Measurements from ENCODE around the gene KCNIP4.

Gene KCNIP4

DNA sequence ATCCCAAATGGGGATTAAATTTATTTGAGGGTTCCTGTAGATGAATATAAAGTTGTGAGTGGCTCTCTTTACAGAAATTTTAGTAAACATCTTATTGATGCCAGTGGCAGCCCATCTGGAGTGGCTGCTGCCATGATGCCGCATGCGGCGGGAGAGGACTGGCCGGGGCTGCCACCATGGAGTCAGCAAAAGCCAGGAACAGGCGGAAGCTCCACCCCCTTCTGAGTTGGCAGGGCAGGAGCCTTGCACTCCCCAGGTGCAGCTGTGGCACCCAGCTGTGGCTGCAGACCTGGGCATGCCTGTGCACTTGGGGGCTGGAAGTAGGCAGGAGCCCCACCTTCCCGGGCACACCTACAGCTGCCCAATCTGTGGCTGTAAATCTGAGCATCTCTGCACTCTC, 92.3 kb downstream of the KCNIP4 start:
- H3K4me3 ChIP-seq (ENCODE audit: low read depth, low read length): no peak overlapping the region
- no peaks in the 10 kb centered on the region for H3K4me1 ChIP-seq (ENCODE audit: control insufficient read depth, insufficient read depth, low read length)
- H3K36me3 ChIP-seq (ENCODE audit: control insufficient read depth, insufficient read depth, low read length): no peaks in the 10 kb centered on the region
- H3K27me3 ChIP-seq (ENCODE audit: control insufficient read depth, insufficient read depth, low read length): no peaks in the 10 kb centered on the region
- no peak overlapping the region for H3K9ac ChIP-seq (ENCODE audit: low read length)
- H3K9me3 ChIP-seq (ENCODE audit: control insufficient read depth, insufficient read depth, low read depth, low read length): peaks cover 16% of the 10 kb centered on the region
- H3K27ac ChIP-seq (ENCODE audit: low read depth, low read length): no peak overlapping the region

DNA sequence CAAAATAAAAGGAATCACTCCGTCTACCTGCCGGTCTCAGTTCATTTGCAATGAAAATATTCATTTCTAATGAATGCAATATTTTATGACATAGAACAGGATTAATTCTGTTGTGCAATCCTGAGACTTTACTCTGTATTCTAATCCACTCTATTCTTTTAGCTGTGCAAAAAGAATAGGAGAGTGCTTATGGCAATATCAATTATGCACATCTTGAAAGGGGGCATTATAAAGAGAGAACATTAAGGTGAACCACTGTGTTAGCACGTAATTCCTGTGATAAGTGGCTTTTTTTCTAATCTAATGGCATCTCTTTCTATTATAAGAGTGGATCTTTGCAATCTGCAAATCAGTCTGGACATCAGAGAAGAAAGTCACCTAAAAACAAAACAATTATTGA, 99.5 kb downstream of the KCNIP4 start:
- H3K27me3 ChIP-seq (ENCODE audit: control insufficient read depth, insufficient read depth, low read length): no peaks in the 10 kb centered on the region
- H3K9ac ChIP-seq (ENCODE audit: low read length): no peak overlapping the region
- H3K27ac ChIP-seq (ENCODE audit: low read depth, low read length): no peak overlapping the region

GRCh38 chr4:21848021-21848420, 100.6 kb downstream of the KCNIP4 start:
- Histone ChIP-seq H3K27ac (ENCODE audit: low read depth, low read length) (no peak overlapping the region), H3K4me3 (ENCODE audit: low read depth, low read length) (no peak overlapping the region), H3K9me3 (ENCODE audit: control insufficient read depth, insufficient read depth, low read depth, low read length) (no peaks in the 10 kb centered on the region), H3K4me1 (ENCODE audit: control insufficient read depth, insufficient read depth, low read length) (peaks cover 8% of the 10 kb centered on the region; the same call in 1 of the 2 replicates), H3K27me3 (ENCODE audit: control insufficient read depth, insufficient read depth, low read length) (no peaks in the 10 kb centered on the region), H3K36me3 (ENCODE audit: control insufficient read depth, insufficient read depth, low read length) (no peaks in the 10 kb centered on the region), H3K9ac (ENCODE audit: low read length) (no peak overlapping the region)

More for the DNA sequence above, 99.5 kb downstream of the KCNIP4 start:
- H3K9me3 ChIP-seq (ENCODE audit: control insufficient read depth, insufficient read depth, low read depth, low read length): no peaks in the 10 kb centered on the region
- no peaks in the 10 kb centered on the region for H3K36me3 ChIP-seq (ENCODE audit: control insufficient read depth, insufficient read depth, low read length)
- H3K4me3 ChIP-seq (ENCODE audit: low read depth, low read length): no peak overlapping the region
- peaks cover 8% of the 10 kb centered on the region; the same call in 1 of the 2 replicates for H3K4me1 ChIP-seq (ENCODE audit: control insufficient read depth, insufficient read depth, low read length)

- H3K4me3 ChIP-seq (ENCODE audit: low read depth, low read length): no peak overlapping the region
- H3K36me3 ChIP-seq (ENCODE audit: control insufficient read depth, insufficient read depth, low read length): no peaks in the 10 kb centered on the region
- no peak overlapping the region for H3K9ac ChIP-seq (ENCODE audit: low read length)
- H3K27ac ChIP-seq (ENCODE audit: low read depth, low read length): no peak overlapping the region
- no peaks in the 10 kb centered on the region for H3K9me3 ChIP-seq (ENCODE audit: control insufficient read depth, insufficient read depth, low read depth, low read length)
- H3K4me1 ChIP-seq (ENCODE audit: control insufficient read depth, insufficient read depth, low read length): peaks cover 8% of the 10 kb centered on the region; the same call in 1 of the 2 replicates
- H3K27me3 ChIP-seq (ENCODE audit: control insufficient read depth, insufficient read depth, low read length): no peaks in the 10 kb centered on the region
Measured at GRCh38 chr4:21845663-21846062, 102.9 kb downstream of the KCNIP4 start.

DNA sequence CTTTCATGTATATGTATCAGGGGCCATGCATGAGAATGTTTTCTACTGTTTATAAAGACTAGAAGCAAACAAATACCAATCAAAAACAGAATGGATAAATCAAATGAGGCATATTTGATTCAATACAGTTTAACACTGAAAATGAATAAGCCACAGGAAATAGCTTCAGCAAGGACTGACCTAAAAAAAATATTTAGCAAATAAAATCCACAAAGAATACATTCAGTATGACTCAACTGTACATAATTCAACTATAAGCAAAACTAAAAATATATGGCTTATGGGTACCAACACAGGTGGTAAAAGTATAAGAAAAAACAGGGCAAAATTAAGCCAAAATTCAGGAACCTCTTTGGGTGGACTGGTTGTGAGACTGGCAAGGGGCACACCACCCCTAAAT, 112.9 kb downstream of the KCNIP4 start:
- H3K27ac ChIP-seq (ENCODE audit: low read depth, low read length): no peak overlapping the region
- H3K9me3 ChIP-seq (ENCODE audit: control insufficient read depth, insufficient read depth, low read depth, low read length): no peaks in the 10 kb centered on the region
- no peak overlapping the region for H3K9ac ChIP-seq (ENCODE audit: low read length)
- H3K36me3 ChIP-seq (ENCODE audit: control insufficient read depth, insufficient read depth, low read length): no peaks in the 10 kb centered on the region
- H3K4me1 ChIP-seq (ENCODE audit: control insufficient read depth, insufficient read depth, low read length): no peaks in the 10 kb centered on the region
- H3K4me3 ChIP-seq (ENCODE audit: low read depth, low read length): no peak overlapping the region
- no peaks in the 10 kb centered on the region for H3K27me3 ChIP-seq (ENCODE audit: control insufficient read depth, insufficient read depth, low read length)

GRCh38 chr4:21830272-21830671, 118.3 kb downstream of the KCNIP4 start:
- no peaks in the 10 kb centered on the region for H3K36me3 ChIP-seq (ENCODE audit: control insufficient read depth, insufficient read depth, low read length)
- no peak overlapping the region for H3K27ac ChIP-seq (ENCODE audit: low read depth, low read length)
- H3K4me3 ChIP-seq (ENCODE audit: low read depth, low read length): no peak overlapping the region
- no peaks in the 10 kb centered on the region for H3K9me3 ChIP-seq (ENCODE audit: control insufficient read depth, insufficient read depth, low read depth, low read length)
- no peak overlapping the region for H3K9ac ChIP-seq (ENCODE audit: low read length)
- no peaks in the 10 kb centered on the region for H3K27me3 ChIP-seq (ENCODE audit: control insufficient read depth, insufficient read depth, low read length)
- H3K4me1 ChIP-seq (ENCODE audit: control insufficient read depth, insufficient read depth, low read length): no peaks in the 10 kb centered on the region

DNA sequence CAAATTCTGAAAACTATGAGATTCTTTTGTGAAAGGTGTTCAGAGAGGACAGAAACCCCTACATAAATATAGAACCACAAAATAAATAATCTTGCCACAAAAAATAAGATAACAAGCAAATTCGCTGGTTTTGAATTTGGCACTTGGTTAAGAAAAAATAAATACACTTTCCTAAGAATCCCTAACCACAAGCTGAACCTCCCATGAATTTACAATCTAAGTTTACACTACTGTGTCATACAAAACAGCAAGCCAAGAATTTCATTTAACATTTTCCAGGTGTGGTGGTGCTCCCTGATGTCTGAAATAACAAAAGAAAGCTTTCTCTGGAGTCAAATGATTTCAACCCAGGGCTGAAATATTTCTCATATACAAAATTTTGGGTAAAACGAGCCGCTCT, 121.0 kb downstream of the KCNIP4 start:
- no peak overlapping the region for H3K4me3 ChIP-seq (ENCODE audit: low read depth, low read length)
- H3K27ac ChIP-seq (ENCODE audit: low read depth, low read length): no peak overlapping the region
- H3K4me1 ChIP-seq (ENCODE audit: control insufficient read depth, insufficient read depth, low read length): no peaks in the 10 kb centered on the region
- H3K36me3 ChIP-seq (ENCODE audit: control insufficient read depth, insufficient read depth, low read length): no peaks in the 10 kb centered on the region
- H3K27me3 ChIP-seq (ENCODE audit: control insufficient read depth, insufficient read depth, low read length): no peaks in the 10 kb centered on the region
- no peak overlapping the region for H3K9ac ChIP-seq (ENCODE audit: low read length)
- H3K9me3 ChIP-seq (ENCODE audit: control insufficient read depth, insufficient read depth, low read depth, low read length): no peaks in the 10 kb centered on the region

DNA sequence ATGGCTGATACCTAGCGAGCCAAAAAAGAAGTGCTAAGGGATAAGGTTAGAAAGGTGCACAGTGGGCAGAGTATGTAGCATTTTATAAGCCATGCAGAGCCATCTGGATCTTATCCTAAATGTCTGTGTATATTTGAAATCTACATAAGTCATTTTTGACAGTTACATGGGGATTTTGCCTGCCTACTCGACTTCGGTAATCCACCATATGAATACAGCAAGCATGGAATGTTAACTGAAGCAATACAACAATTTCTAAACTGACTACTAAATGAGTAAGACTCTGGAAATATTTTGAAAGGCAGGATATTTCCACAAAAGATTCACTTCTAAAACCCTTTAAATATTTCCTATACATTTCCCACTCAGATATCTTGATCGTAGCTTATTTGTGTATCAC, 122.5 kb downstream of the KCNIP4 start:
- H3K27ac ChIP-seq (ENCODE audit: low read depth, low read length): no peak overlapping the region
- H3K4me1 ChIP-seq (ENCODE audit: control insufficient read depth, insufficient read depth, low read length): no peaks in the 10 kb centered on the region

GRCh38 chr4:21819086-21819485, 129.5 kb downstream of the KCNIP4 start:
- H3K9ac ChIP-seq (ENCODE audit: low read length): no peak overlapping the region
- no peaks in the 10 kb centered on the region for H3K27me3 ChIP-seq (ENCODE audit: control insufficient read depth, insufficient read depth, low read length)
- no peaks in the 10 kb centered on the region for H3K36me3 ChIP-seq (ENCODE audit: control insufficient read depth, insufficient read depth, low read length)
- H3K9me3 ChIP-seq (ENCODE audit: control insufficient read depth, insufficient read depth, low read depth, low read length): peaks cover 29% of the 10 kb centered on the region
- no peak overlapping the region for H3K4me3 ChIP-seq (ENCODE audit: low read depth, low read length)
- no peak overlapping the region for H3K27ac ChIP-seq (ENCODE audit: low read depth, low read length)
- no peaks in the 10 kb centered on the region for H3K4me1 ChIP-seq (ENCODE audit: control insufficient read depth, insufficient read depth, low read length)

More for the DNA sequence above, 122.5 kb downstream of the KCNIP4 start:
- Histone ChIP-seq H3K4me3 (ENCODE audit: low read depth, low read length) (no peak overlapping the region), H3K27me3 (ENCODE audit: control insufficient read depth, insufficient read depth, low read length) (no peaks in the 10 kb centered on the region), H3K36me3 (ENCODE audit: control insufficient read depth, insufficient read depth, low read length) (no peaks in the 10 kb centered on the region), H3K9me3 (ENCODE audit: control insufficient read depth, insufficient read depth, low read depth, low read length) (no peaks in the 10 kb centered on the region), H3K9ac (ENCODE audit: low read length) (no peak overlapping the region)

DNA sequence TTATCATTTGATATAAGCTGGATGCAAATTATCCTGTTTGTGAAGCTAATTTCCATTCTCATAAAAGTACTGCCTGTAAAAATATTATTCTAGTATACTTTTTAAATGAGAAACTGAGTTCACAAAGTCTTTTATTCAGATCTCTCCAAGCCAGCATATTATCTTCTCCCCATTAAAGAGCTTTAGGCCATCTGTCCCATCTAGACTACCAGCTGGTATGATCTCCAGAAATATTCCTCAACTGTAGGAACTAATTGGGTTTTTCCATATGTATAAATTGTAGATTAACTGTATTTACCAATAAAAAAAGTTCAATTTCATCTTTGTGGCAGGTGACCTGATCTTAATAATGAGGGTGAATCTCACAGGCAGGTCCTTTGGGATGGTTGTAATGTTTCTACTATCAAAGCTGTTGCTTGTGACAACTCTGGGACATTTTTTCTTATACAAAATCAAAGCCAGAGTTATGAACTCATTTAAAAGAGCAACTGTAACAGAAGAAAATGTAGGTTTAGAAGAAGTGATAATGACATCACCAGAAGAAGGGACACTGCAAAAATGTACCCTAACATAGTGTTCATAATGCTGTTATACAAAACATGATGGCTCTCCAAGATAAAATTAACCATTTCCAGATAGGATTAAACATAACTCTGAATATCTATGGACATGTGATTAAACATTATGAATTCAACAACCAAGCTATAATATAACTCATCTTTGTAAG, 132.8 kb downstream of the KCNIP4 start:
- H3K27me3 ChIP-seq (ENCODE audit: control insufficient read depth, insufficient read depth, low read length): no peaks in the 10 kb centered on the region
- H3K36me3 ChIP-seq (ENCODE audit: control insufficient read depth, insufficient read depth, low read length): no peaks in the 10 kb centered on the region
- no peak overlapping the region for H3K9ac ChIP-seq (ENCODE audit: low read length)
- H3K4me3 ChIP-seq (ENCODE audit: low read depth, low read length): no peak overlapping the region
- no peak overlapping the region for H3K27ac ChIP-seq (ENCODE audit: low read depth, low read length)
- no peaks in the 10 kb centered on the region for H3K4me1 ChIP-seq (ENCODE audit: control insufficient read depth, insufficient read depth, low read length)
- peaks cover 29% of the 10 kb centered on the region for H3K9me3 ChIP-seq (ENCODE audit: control insufficient read depth, insufficient read depth, low read depth, low read length)

- Histone ChIP-seq H3K36me3 (ENCODE audit: control insufficient read depth, insufficient read depth, low read length) (no peaks in the 10 kb centered on the region), H3K9ac (ENCODE audit: low read length) (no peak overlapping the region), H3K9me3 (ENCODE audit: control insufficient read depth, insufficient read depth, low read depth, low read length) (peaks cover 14% of the 10 kb centered on the region), H3K27me3 (ENCODE audit: control insufficient read depth, insufficient read depth, low read length) (no peaks in the 10 kb centered on the region), H3K27ac (ENCODE audit: low read depth, low read length) (no peak overlapping the region), H3K4me1 (ENCODE audit: control insufficient read depth, insufficient read depth, low read length) (no peaks in the 10 kb centered on the region), H3K4me3 (ENCODE audit: low read depth, low read length) (no peak overlapping the region)
Measured at GRCh38 chr4:21811565-21811964, 137.0 kb downstream of the KCNIP4 start.
